GM23248 (cell line): ENCODE results near the gene KIDINS220. TPM values are rescaled to one million over a fixed set of nuclear protein-coding genes. Genes with fewer than 3 reads are reported as not detected.

Experiments used
- DNase-seq: peaks from one replicate; pipeline ENCODE4 v3.0.0-alpha.2; 2015
- H2AFZ ChIP-seq: fragments of 200-600 bp; sonication (generic); 2 replicates; pipeline ENCODE4 v1.6.1; 2016; ENCODE audit warnings: antibody characterized with exemption
- H3F3A ChIP-seq: fragments of 200-600 bp; sonication (generic); 2 replicates; pipeline ENCODE4 v1.6.1; 2016; ENCODE audit warnings: mild to moderate bottlenecking, antibody characterized with exemption, mixed run types; ENCODE audit not compliant: insufficient read depth
- H3K27ac ChIP-seq: fragments of 200-600 bp; sonication (generic); 2 replicates; pipeline ENCODE4 v1.5.1; 2016; ENCODE audit warnings: mild to moderate bottlenecking
- H3K27me3 ChIP-seq: fragments of 200-600 bp; sonication (generic); replicated peaks from 2 replicates; pipeline ENCODE4 v1.6.1; 2016; ENCODE audit warnings: mild to moderate bottlenecking; ENCODE audit not compliant: insufficient read depth
- H3K36me3 ChIP-seq: fragments of 200-600 bp; sonication (generic); 2 replicates; pipeline ENCODE4 v1.6.1; 2016; ENCODE audit warnings: low read depth, mild to moderate bottlenecking
- H3K4me1 ChIP-seq: fragments of 200-600 bp; sonication (generic); 2 replicates; pipeline ENCODE4 v1.6.1; 2016; ENCODE audit warnings: mild to moderate bottlenecking; ENCODE audit not compliant: insufficient read depth
- H3K4me2 ChIP-seq: fragments of 200-600 bp; sonication (generic); one replicate; pipeline ENCODE4 v1.6.1; 2016; ENCODE audit warnings: mild to moderate bottlenecking; ENCODE audit not compliant: unreplicated experiment
- H3K4me3 ChIP-seq: fragments of 200-600 bp; sonication (generic); 2 replicates; pipeline ENCODE4 v1.5.1; 2016; ENCODE audit warnings: mild to moderate bottlenecking
- H3K79me2 ChIP-seq: fragments of 200-600 bp; sonication (generic); 2 replicates; pipeline ENCODE4 v1.6.1; 2016; ENCODE audit warnings: mild to moderate bottlenecking; ENCODE audit not compliant: insufficient read depth
- H3K9ac ChIP-seq: fragments of 200-600 bp; sonication (generic); 2 replicates; pipeline ENCODE4 v1.6.1; 2016; ENCODE audit warnings: mild to moderate bottlenecking
- H3K9me2 ChIP-seq: fragments of 200-600 bp; sonication (generic); 2 replicates; pipeline ENCODE4 v1.6.1; 2016; ENCODE audit warnings: mixed run types, mild to moderate bottlenecking, moderate library complexity; ENCODE audit not compliant: insufficient read depth
- H3K9me3 ChIP-seq: fragments of 200-600 bp; sonication (generic); one replicate; pipeline ENCODE4 v1.6.1; 2017; ENCODE audit warnings: low read depth
- H4K20me1 ChIP-seq: fragments of 200-600 bp; sonication (generic); 2 replicates; pipeline ENCODE4 v1.6.0; 2016; ENCODE audit not compliant: insufficient read depth
- EZH2 ChIP-seq: fragments of 200-600 bp; sonication (generic); IDR thresholded peaks from 2 replicates; pipeline ENCODE4 v1.6.1; 2018; ENCODE audit warnings: antibody characterized with exemption, mild to moderate bottlenecking; ENCODE audit not compliant: insufficient read depth, poor library complexity, severe bottlenecking
- EZH2phosphoT487 ChIP-seq: fragments of 200-600 bp; sonication (generic); IDR thresholded peaks from 2 replicates; pipeline ENCODE4 v1.6.1; 2018; ENCODE audit warnings: antibody characterized with exemption, moderate library complexity, mild to moderate bottlenecking, low read depth; ENCODE audit not compliant: insufficient read depth
- WGBS, 2 experiments: methylation state at CpG; one replicate each; pipeline ENCODE4 v1.1.6; 2015 to 2017; ENCODE audit warnings: low lambda C conversion rate in 2 of 2, low coverage in 1 of 2; ENCODE audit errors: missing lambda C conversion rate in 2 of 2; 5-methylcytosine and 5-hydroxymethylcytosine counted together
- in situ Hi-C: fragments of 300-500 bp; cut with MboI; formaldehyde crosslinking; loops from 2 replicates; pipeline ENCODE4 v1.15.0; 2020
- polyA plus RNA-seq: library from polyadenylated mRNA; unstranded; fragments of >200 nt; fragmentation: Nextera tagmentation; extraction: Ambion mirVana; gene quantifications from 2 replicates; pipeline ENCODE4 v1.2.1, GENCODE V29; 2016
- total RNA-seq: library from RNA; depleted of rRNA; stranded (reverse); fragments of >200 nt; shearing (Covaris generic); gene quantifications from 2 replicates; pipeline ENCODE4 v1.2.3, GENCODE V29; 2014; rRNA removed

Gene KIDINS220
- total RNA-seq (52.2 and 76.4 TPM in 2 replicates), polyA plus RNA-seq (23.4 and 25.0 TPM in 2 replicates)

GRCh38 chr2:8836971-8837794 is at the start of gene KIDINS220:
Gene KIDINS220, minus strand, starts transcription at chr2:8837613. Its CDS starts 10,520 bp downstream, at chr2:8827093.
- Histone ChIP-seq H3K9me3 (no peaks in the 10 kb centered on the region), H3K36me3 (no peaks in the 10 kb centered on the region), H3K4me3 (peak within 1 kb of the TSS; percentile 94), H3K27ac (peak within 1 kb of the TSS; percentile 38), H3K4me1 (peaks cover 8% of the 10 kb centered on the region; the same call in 1 of the 2 replicates), H2AFZ (peak within 1 kb of the TSS; percentile 95), H4K20me1 (peaks cover 7% of the 10 kb centered on the region; the same call in 1 of the 2 replicates), H3K9me2 (no peaks in the 10 kb centered on the region), H3K9ac (peak within 1 kb of the TSS; percentile 87), H3F3A (no peaks in the 10 kb centered on the region), H3K27me3 (no peaks in the 10 kb centered on the region), H3K79me2 (peaks cover 51% of the 10 kb centered on the region), H3K4me2 (peak within 1 kb of the TSS; percentile 99)
- in situ Hi-C loops, result no loop called here
- WGBS, 2 experiments, result 1% methylated on average over 40 to 67 of the region's 67 CpGs
- DNase-seq, result peak; percentile 94
- TF ChIP-seq EZH2phosphoT487 (no peak), EZH2 (no peak)

DNA sequence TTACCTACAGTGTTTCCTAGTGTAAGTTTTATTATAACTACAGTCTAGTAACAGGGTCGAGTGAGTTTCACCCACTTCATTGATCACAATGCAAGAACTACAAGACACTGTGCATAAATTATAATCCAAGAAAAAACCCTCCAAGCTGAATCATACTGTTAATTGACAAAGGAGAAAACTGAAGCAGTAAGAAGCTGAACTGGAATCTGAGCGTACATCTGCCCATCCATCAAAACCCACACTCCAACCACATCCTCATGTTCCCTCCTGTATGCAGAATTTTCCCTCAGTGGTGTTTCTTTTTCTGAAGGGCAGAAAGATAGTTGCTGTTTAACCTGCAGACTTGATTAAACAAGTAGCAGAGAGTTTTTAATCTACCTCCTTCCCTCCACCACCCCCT is 49.5 kb upstream of the KIDINS220 start:
- Histone ChIP-seq H2AFZ (no peak overlapping the region), H3K9me2 (no peaks in the 10 kb centered on the region), H3K4me2 (no peak overlapping the region), H4K20me1 (no peaks in the 10 kb centered on the region), H3K9me3 (no peaks in the 10 kb centered on the region), H3K4me3 (no peak overlapping the region), H3K79me2 (no peaks in the 10 kb centered on the region), H3K27ac (no peak overlapping the region), H3F3A (no peaks in the 10 kb centered on the region), H3K27me3 (no peaks in the 10 kb centered on the region), H3K9ac (no peak overlapping the region), H3K4me1 (no peaks in the 10 kb centered on the region), H3K36me3 (no peaks in the 10 kb centered on the region)
- TF ChIP-seq EZH2phosphoT487 (no peak), EZH2 (no peak)
- no peak for DNase-seq
- in situ Hi-C loops, result no loop called here
- WGBS, 2 experiments, result 59 to 61% methylated on average over 2 of the region's 2 CpGs

GRCh38 chr2:8886202-8886518 is 48.7 kb upstream of the KIDINS220 start:
- TF ChIP-seq EZH2phosphoT487, result no peak
- no peak for TF ChIP-seq EZH2
- no peak overlapping the region for H2AFZ ChIP-seq
- no peaks in the 10 kb centered on the region for H3K27me3 ChIP-seq
- H3K27ac ChIP-seq, result no peak overlapping the region
- DNase-seq, result no peak
- 88 to 100% methylated on average over 1 of the region's 1 CpG for WGBS, 2 experiments
- H3K36me3 ChIP-seq, result 0 out of 2 replicates have a peak, but pooled peaks cover 3% of the 10 kb centered on the region
- no peaks in the 10 kb centered on the region for H3F3A ChIP-seq
- no peaks in the 10 kb centered on the region for H3K9me3 ChIP-seq
- no peak overlapping the region for H3K9ac ChIP-seq
- in situ Hi-C loops, result no loop called here
- no peaks in the 10 kb centered on the region for H3K9me2 ChIP-seq
- H4K20me1 ChIP-seq, result no peaks in the 10 kb centered on the region
- no peak overlapping the region for H3K4me3 ChIP-seq
- H3K79me2 ChIP-seq, result no peaks in the 10 kb centered on the region
- H3K4me1 ChIP-seq, result no peaks in the 10 kb centered on the region
- no peak overlapping the region for H3K4me2 ChIP-seq

DNA sequence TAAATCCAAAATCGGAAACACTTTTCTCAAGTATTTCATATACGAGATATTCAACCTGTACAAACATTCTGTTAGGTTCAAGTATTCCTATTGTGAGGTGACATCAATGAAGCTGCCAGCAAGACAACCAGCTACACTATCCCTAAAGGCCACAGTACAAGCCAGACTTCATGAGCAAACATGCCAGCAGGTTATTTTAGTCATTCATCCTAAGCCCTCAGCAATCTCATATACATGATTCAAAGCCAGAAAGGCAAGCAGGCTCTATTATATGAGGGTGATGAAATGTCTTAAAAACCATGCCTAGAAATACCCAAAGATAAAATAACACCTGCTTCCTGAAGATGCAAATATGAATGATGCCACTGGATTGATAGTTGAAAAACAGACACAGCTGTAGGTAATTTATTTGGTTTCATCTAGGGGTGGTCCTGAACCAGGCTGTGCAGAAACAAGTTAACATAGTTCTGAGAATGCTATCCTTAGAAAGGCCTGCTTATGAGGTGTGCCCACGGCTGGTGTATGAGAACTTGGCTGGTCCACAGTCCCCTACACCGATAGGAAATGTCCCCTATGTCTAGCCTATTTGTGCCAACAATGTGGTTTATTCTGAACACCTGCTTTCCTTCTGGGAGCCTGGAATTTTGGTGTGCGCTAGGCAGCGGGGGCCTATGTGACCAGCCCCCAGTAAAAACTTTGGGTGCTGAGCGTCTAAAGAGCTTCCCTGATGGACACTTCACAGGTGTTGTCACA is 48.2 kb upstream of the KIDINS220 start:
- no peak overlapping the region for H3K4me3 ChIP-seq
- no peaks in the 10 kb centered on the region for H3F3A ChIP-seq
- no peaks in the 10 kb centered on the region for H4K20me1 ChIP-seq
- no peaks in the 10 kb centered on the region for H3K27me3 ChIP-seq
- H2AFZ ChIP-seq, result no peak overlapping the region
- no peak overlapping the region for H3K27ac ChIP-seq
- no peak overlapping the region for H3K9ac ChIP-seq
- H3K9me3 ChIP-seq, result no peaks in the 10 kb centered on the region
- no peaks in the 10 kb centered on the region for H3K4me1 ChIP-seq
- no peak for DNase-seq
- H3K36me3 ChIP-seq, result 0 out of 2 replicates have a peak, but pooled peaks cover 3% of the 10 kb centered on the region
- no peak overlapping the region for H3K4me2 ChIP-seq
- 92 to 93% methylated on average over 7 of the region's 7 CpGs for WGBS, 2 experiments
- in situ Hi-C loops, result no loop called here
- H3K9me2 ChIP-seq, result no peaks in the 10 kb centered on the region
- H3K79me2 ChIP-seq, result no peaks in the 10 kb centered on the region
- TF ChIP-seq EZH2phosphoT487 (no peak), EZH2 (no peak)
